C4-2B (cell line): Measurements from ENCODE around the gene SIK1.
"Not testable (repeated sequence)": the region's sequence is repeated elsewhere in the genome, so short reads cannot be mapped to it uniquely, and the experiment has no call there.

Source experiments
- H3K27ac ChIP-seq: fragments of 450-650 bp; 2 replicates; pipeline ENCODE4 v1.5.1; 2017
- ZFX ChIP-seq: fragments of 450-650 bp; IDR thresholded peaks from 2 replicates; pipeline ENCODE4 v1.6.1; 2017
- TF ChIP-seq, protein P1 (sequence below): fragments of 450-650 bp; conservative IDR thresholded peaks from 2 replicates; pipeline ENCODE4 v1.5.1; 2017; ENCODE audit warnings: mild to moderate bottlenecking

Gene SIK1

DNA sequence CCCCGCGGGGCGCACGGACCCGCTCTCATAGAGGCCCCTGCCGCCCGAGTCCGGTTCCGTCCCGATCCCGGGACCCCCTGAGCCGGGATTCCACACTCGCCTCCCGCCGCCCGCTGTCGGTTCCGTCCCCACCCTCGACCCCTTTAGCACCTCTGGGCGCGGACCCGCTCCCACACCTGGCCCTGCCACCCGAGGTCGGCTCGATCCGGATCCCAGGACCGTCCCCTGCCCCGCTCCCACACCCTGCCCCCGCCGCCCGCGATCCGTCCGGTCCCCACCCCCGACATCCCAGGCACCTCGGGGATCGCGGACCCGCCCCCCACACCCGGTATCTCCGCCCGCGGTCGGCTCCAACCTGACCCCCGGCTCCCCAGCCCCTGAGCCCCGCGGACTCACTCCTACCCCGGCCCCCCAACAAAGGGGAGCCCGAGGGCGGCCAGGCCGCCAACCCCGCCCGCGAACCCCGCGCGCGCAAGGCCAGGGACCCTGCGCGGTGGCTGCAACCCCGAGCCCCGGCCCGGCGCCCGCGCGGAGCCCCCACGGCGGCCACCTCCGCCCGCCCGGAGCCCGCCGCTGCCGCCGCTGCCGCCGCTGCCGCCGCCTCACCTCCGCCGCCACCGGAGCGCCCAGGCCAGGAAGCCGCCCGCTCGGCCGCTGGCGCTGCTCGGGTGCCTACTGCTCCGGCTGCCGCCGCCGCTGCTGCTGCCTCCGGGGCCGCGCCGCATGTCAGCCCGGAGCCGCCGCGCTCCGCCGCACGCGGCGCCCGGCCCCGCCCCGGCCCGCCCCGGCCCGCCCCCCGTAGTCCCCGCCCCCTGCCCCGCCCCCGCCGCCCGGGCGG lies at the start of gene SIK1:
Gene SIK1 (minus strand): TSS at position 728 of the 838 bp plus-strand sequence. CDS start 953 bp downstream, outside the sequence.
- not testable (repeated sequence) for H3K27ac ChIP-seq

DNA sequence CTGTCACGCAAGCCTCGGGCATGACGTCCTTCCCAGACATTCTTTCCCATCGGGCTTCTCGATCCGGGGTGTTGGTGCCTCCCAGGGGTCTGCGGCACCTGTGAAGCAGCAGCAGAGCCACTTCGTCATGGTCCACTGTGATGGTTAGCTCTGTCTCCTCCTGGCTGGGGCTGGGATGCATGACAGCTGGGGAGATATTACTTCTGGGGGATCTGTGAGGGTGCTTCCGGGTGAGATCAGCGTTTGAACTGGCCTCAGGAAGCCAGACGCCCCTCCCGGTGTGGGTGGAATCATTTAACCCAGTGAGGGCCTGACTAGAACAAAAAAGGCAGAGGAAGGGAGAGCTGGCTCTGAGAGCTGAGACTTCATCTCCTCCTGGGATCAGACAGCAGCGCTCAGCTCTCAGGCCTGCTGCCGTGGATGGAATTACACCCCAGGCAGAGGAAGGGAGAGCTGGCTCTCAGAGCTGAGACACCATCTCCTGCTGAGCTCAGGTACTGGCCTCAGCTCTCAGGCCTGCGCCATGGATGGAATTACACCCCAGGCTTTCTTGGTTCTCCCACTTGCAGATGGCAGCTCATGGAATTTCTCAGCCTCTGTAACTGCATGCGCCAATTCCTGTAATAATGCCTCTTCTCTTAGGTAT lies 44.8 kb upstream of the SIK1 start:
- not testable (repeated sequence) for H3K27ac ChIP-seq

DNA sequence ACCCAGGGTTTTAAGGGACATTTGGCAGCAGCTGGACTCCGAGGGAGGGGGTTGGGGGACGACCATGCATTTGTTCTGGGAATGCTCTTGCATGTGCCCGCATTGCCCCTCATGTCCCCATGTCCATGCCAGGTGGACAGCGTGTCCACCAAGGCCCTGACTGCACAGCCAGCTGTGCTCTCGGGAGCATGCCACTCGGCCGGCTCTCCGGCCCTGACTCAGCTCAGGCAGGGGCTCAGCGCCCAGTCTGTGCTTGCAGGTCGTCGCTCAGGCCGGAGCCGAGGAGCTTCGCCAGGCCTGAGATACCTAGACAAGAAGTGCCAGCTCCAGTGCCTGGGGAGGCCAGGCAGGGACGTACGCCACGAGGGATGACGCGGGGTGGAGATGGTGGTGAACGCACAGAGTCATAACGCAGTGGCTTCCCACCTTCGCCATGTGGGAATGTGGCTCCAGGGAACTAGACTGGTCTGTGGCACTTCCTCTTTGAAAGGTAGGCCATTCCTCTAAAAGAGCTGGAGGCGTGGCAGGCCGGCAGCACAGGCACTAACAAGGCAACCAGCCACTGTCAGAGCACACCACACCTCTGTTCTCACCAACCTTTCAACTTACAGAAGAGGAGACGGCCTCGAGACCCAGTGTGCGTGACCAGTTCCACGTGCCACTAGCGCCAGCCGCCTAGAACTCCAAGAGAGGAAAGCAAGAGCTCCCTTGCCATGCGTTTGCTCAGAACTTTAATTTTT lies 43.0 kb upstream of the SIK1 start:
- H3K27ac ChIP-seq: not testable (repeated sequence)

DNA sequence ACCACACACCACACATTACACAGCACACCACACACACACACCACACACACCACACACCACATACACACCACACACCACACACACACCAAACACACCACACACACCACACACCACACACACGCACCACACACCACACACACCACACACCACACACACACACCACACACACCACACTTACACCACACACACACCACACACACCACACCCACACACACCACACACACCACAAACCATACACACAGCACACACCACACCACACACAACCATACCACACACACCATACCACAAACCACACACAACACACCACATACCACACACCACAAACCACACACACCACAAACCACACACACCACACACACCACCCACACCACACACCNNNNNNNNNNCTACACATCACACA lies 40.9 kb upstream of the SIK1 start:
- TF ChIP-seq, protein P1, sequence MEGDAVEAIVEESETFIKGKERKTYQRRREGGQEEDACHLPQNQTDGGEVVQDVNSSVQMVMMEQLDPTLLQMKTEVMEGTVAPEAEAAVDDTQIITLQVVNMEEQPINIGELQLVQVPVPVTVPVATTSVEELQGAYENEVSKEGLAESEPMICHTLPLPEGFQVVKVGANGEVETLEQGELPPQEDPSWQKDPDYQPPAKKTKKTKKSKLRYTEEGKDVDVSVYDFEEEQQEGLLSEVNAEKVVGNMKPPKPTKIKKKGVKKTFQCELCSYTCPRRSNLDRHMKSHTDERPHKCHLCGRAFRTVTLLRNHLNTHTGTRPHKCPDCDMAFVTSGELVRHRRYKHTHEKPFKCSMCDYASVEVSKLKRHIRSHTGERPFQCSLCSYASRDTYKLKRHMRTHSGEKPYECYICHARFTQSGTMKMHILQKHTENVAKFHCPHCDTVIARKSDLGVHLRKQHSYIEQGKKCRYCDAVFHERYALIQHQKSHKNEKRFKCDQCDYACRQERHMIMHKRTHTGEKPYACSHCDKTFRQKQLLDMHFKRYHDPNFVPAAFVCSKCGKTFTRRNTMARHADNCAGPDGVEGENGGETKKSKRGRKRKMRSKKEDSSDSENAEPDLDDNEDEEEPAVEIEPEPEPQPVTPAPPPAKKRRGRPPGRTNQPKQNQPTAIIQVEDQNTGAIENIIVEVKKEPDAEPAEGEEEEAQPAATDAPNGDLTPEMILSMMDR: no peak
- TF ChIP-seq ZFX: no peak
- no peak overlapping the region for H3K27ac ChIP-seq

DNA sequence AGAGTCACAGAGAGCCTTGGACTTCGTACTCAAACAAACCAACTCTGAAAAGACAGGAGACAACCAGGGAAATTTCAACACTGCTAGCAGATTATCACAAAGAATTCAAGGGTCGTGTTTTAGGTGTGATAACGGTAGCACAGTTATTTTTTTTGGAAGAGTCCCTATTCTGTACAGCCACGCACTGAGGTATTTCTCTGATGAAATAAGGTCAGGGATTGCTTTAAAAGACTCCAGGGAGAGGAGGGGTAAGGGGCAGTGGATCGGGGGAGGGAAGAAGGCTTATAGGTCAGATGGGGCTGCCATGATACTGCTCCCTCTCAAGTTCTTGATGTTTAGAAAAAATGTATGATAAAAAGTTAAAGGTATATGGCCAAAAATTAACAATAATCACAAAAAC lies 38.2 kb upstream of the SIK1 start:
- not testable (repeated sequence) for H3K27ac ChIP-seq

DNA sequence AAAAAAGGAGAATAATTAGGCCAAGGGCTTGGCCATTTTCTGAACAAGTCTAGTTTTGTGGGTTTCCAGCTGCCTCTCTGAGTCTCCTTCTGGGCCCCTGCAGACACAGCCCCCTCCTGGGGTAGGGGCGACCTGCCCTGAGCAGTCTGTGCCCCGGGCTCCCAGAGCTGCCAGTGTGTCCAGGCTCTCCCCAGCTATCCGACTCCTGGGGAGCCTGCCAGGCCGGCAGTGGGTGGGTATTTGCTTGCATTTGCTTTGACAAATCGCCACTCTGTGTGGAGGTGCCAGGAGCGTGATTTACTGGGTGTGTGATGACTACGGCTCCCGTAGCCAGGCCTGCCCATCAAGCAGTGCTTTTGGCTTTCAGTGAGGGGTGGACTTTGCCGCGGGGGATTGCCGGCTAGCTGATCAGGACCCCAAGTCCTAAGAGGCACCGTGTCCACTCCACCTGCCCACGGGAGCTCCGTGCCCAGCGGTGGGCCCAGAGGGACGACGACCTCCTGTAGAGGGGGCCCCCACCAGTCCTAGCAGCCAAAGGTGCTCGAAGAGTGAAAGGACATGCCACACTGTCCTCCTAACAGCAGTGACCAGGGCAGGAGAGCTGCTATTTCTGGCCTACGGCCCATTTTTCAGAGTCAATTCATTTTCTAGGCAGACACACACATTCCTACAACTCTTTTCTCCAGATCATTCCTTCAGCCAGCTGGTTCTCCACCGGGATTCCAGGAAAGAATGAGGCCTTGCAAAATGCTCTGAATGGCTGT lies 36.7 kb upstream of the SIK1 start:
- H3K27ac ChIP-seq: not testable (repeated sequence)

DNA sequence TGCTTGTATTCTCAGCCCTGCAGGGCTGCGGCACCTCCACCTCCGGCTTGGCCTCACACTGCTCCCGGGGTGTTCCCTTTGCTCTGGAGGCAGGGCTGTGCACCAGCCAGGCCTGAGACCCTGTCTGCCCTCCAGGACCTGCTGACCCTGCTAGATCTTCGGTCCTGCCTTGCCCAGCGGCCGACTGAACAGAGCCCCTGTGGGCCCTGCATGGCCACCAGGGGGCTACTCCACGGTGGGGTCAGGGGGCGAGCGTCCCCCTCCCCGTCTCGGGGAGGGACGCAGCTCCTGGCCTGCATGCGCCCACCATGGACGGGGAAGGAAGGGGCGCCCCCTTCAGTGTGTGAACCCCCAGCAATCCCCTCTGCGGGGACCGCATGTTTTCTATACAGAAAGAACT lies 36.0 kb upstream of the SIK1 start:
- H3K27ac ChIP-seq: not testable (repeated sequence)

DNA sequence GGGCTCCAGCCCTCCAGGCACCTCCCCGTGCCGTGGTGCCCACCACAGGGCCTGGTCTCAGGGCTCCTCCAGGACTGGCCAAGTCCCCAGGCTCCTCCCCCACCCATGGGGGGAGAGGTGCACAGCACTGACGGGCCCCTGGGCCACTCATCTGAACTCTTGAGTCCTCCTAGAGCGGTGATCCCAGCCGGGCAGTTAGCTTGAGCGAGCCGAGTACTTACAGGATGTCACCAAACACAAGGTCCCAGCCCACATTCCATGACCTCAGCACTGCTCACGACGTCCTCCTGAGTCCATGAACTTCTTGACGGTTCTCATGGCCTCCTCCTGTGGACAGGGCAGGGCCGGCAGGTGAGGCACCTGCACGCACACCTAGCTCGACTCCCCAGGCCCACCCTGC lies 33.5 kb upstream of the SIK1 start:
- H3K27ac ChIP-seq: not testable (repeated sequence)

DNA sequence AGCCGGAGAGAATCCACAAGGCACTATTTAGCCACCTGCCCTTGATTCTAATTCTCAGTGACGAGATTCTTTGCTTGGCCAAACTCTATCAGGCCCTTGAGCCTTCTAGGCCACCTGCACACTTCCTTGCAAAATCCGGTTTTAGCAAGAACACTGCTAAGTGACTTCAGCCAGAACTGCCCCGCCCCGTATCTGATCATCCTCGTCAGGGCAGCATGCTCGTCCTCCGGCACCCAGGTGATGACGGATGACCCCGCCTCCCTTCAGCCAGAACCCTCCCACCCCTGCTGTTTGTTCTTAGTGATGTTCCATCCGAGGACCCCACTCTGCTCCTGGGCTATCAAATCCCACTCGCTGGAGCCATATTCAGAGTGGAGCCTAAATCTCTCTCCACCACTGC lies 32.1 kb upstream of the SIK1 start:
- not testable (repeated sequence) for H3K27ac ChIP-seq

DNA sequence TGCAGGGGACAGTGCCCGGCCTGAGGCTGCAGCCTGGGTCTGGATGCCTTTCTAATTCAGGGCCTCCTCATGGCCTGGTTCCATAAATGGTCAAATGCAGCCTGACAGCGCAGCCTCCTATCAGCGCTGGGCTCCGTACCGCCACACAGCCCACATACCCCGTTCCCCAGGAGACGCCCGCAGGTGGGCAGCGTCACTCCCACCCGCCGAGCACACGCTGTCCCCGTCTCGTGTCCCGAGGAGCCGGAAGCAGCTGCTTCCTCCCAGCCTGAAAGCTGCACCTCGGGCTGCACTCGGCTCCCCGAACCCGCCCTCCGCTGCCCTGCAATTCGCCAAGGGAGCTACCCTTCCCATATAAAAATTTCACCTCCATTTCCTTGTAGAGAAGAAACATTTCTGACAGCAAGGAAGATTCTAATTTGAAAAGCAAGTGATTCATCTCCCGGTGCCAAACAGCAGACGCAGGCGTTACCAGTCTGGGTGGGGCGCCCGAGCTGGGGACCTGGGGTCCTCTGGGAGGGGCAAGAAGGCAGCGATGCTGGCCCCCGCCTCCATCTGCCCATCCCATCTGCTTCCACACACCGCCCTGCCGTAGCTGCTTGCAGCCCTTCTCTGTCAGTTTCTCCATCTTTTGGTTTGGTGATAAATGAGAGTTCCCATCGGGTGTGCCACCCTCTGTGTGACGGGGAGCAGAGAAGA lies 29.8 kb upstream of the SIK1 start:
- H3K27ac ChIP-seq: not testable (repeated sequence)

DNA sequence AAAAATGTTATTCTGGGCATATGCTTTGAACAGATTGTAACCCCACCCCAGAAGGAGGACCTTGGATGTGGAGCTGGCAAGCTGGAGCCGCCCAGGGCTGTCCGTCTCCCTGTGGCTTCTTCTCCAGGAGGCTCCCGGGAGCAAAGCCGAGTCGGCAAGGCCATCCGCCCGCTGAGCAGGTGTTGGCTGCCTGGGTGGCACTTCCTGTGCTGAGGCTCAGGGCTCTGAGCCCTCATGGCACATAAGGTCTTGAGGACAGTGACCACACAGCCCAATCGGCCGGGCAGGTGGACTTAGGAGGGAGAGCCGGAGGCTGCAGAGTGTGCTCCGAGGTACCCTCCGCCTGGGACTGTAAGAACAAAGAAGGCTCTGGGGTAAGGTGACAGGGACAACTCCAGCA lies 28.8 kb upstream of the SIK1 start:
- not testable (repeated sequence) for H3K27ac ChIP-seq

DNA sequence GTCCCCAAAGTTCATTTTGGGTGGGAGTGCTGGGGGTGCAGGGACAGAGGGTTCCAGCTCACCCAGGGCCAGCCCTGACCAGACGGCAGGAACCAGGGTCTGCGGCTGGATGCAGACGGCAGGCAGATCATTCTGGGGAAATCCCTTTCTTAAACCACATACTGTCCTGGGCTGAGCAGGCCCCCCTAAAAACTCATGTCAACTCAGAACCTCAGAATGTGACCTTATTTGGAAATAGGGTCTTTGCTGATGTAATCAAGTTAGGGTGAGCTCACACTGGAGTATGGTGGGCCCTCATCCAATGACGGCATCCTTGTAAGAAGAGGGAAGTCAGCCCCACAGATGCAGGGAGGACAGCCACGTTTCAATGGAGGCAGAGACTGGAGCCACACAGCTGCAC lies 27.2 kb upstream of the SIK1 start:
- not testable (repeated sequence) for H3K27ac ChIP-seq

DNA sequence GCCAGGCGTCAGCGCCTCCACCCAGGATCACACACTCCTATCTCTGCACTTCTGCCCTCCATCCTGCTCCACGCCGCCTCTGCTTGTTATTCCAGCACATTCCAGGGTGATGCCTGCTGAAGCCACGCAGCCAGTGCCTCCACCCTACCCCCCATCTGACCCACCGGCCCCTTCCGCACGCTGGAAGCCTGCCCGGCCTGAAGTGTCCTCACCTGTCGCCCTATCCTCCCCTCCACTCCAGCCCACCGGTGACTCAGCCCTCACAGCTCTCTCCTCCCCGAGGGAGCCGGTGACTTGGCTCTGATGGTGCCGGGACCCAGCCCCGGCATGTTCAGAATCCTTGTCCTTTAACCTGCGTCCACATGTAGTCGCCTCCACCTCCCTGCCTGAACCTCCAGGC lies 24.9 kb upstream of the SIK1 start:
- H3K27ac ChIP-seq: not testable (repeated sequence)

DNA sequence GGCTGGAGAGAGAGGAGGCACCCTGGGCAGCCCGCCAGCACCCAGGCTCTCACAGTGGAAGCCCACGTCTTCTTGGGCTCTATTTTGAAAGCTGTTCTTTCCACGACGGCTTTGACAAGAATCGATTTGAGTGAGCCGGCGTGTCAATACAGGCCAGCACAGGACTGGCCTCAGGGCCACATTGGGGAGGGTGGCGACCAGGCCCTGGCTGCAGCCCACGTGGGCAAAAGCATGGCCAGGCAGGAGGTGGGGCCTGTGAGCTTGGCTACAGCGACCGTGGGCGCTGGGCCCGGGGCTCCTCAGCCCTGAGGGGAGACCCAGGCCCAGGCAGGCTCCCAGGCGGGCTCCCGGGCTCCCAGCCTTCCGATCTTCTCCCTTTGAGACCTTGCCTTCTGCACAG lies 23.4 kb upstream of the SIK1 start:
- H3K27ac ChIP-seq: not testable (repeated sequence)

DNA sequence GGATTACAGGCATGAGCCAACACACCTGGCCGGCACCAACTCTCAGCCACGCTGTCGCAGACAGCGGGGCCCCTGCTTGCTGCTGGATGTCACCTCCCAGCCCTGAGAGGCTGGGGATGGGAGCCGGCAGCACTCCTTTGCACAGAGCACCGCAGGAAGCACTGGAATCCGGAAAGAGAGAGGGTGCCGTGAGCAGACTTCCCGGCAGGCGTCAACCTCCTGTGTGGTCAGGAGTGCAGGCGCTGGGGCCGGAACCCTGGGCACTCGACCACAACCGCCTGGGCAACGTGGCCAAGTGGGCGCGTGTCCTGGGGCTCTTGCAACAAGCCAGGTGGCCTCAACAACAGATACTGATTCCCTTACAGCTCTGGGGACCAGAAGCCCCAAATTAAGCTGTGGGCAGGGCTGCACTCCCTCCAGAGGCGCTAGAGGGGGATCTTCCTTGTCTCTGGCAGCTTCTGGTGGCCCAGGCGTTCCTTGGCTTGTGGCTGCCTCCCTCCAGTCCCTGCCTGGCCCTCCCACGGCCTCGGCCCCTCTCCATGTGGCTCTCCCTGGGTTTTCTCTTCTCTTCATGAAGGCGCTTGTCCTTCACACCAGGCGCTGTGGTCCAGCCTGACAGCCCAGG lies 20.5 kb upstream of the SIK1 start:
- H3K27ac ChIP-seq: not testable (repeated sequence)

DNA sequence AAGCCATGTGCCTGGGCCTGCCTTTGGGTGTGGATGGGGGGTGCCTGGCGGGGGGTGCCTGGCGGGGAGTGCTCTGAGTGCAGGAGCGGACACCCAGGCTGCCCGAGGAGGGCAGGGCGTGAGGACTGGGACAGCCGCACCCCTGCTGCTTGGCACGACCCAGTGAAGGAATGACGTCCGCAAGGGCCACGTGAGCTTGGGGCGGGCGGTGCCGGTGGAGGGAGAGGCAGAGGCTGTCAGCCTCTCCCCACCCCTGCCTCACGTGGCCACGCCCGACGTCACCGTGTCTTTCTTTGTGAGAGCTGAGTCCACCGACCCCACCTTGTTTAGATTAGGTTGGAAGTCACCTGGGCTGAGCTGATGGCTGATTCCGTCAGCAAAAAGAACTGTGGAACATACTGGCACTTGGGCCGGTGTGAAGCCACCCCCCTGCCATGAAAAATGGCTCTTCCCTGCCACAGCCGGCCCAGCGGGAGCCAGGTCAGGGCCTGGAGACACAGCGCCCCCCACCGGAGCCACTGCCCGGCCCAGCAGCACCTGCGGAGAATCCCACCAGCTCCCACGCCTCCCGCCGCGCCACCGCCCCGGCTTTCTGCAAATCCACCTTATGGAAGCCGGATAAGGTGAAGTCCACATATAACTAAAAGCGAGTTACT lies 19.5 kb upstream of the SIK1 start:
- not testable (repeated sequence) for H3K27ac ChIP-seq

DNA sequence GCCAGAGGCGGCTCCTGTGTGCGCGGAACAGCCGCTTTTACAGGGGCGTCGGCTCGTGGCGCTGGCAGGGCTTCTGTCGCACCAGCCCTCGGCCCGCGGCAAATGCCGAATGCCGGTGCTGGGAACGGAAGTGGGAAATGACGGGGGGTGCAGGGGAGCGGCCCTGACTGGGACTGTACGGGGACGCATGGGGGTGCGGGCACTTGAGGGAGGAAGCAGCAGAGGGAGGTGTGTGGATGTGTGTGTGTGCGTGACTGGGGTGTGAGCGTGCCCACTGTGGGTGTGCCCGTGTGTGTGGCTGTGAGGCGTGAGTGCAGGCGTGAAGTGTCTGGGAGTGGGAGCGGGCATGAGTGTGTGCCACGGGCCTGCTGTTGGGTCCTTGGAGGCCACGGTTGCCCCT lies 17.6 kb upstream of the SIK1 start:
- not testable (repeated sequence) for H3K27ac ChIP-seq

DNA sequence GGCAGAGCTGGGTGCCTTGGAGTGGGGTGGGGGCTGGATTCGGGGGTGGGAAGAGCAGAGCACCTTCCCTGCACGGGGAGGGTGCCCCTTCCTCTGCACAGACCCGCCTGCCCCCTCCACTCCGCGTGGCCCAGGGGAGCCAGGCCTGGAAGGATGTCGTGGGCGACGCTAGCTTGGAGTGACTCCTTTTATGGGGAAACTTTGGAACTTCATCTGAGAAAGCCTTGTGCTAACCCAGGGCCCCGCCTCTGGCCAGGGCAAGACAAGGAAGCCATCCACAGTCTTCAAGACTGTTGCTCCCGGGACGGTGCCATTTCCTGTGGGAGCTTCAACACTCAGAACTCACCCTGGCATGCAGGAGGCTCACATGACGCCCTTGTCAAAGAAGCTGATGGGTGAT lies 15.6 kb upstream of the SIK1 start:
- not testable (repeated sequence) for H3K27ac ChIP-seq
